Measurements from ENCODE around the gene KRT83.

DNA sequence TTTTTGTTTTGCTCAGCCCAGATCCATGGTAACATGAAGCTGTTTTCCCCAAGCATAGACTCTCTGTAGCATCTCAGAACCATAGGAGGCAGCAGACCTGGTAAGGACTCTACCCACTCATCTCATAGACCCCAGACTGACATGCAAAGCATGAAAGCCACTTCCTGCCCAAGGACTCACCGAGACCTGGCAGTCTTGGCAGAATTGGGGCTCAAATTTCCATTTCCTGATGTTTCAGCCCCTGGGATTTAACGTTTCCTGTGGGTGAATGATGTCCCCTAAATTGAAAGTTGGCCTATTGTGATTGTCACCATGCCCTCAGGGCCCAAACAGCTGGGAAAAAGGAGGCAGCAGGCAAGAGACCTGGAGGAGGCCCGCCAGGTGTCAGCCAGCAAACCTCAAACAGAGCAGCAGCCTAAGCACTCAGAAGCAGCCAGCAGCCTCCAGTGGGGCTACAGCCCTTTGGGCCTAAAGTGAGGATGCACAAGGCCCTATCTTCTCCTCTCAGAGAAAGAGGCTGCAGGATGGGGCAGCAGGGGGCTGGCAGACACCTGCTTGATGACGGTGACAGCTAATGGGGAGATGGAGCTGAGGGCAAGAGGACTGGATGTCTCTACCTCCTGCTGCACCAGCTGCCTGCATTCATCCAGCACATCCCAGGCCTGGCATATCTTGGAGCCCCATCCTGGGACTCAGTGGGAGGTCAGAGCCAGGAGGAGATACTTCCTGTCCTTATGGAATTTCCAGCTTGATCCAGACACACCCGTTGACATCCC, 37.6 kb upstream of the KRT83 start:
- TF ChIP-seq, protein P1, sequence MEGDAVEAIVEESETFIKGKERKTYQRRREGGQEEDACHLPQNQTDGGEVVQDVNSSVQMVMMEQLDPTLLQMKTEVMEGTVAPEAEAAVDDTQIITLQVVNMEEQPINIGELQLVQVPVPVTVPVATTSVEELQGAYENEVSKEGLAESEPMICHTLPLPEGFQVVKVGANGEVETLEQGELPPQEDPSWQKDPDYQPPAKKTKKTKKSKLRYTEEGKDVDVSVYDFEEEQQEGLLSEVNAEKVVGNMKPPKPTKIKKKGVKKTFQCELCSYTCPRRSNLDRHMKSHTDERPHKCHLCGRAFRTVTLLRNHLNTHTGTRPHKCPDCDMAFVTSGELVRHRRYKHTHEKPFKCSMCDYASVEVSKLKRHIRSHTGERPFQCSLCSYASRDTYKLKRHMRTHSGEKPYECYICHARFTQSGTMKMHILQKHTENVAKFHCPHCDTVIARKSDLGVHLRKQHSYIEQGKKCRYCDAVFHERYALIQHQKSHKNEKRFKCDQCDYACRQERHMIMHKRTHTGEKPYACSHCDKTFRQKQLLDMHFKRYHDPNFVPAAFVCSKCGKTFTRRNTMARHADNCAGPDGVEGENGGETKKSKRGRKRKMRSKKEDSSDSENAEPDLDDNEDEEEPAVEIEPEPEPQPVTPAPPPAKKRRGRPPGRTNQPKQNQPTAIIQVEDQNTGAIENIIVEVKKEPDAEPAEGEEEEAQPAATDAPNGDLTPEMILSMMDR (IDR thresholded peaks at IDR 0.05) = no peak
- TF ChIP-seq POLR2A (IDR thresholded peaks at IDR 0.05) = no peak

All from uterus (tissue), 2 donors.